ENCODE results near the gene YWHAQ. TPM values are rescaled to one million over a fixed set of nuclear protein-coding genes. Genes with fewer than 3 reads are reported as not detected.
"Not testable (repeated sequence)": the region's sequence is repeated elsewhere in the genome, so short reads cannot be mapped to it uniquely, and the experiment has no call there.

The YWHAQ gene
- total RNA-seq, 4 donors from 2014 or later: 76.9 to 155 (median 114) TPM

GRCh38 chr2:9558948-9559381, 71.8 kb downstream of the YWHAQ start:
- DNase-seq: no peak
- H3K4me1 ChIP-seq: peaks cover 0 to 15% (median 3%) of the 10 kb centered on the region in 4 donors
- H3K27ac ChIP-seq: no peak overlapping the region
- no peaks in the 10 kb centered on the region for H3K9me3 ChIP-seq
- no peaks in the 10 kb centered on the region for H3K27me3 ChIP-seq
- no peak overlapping the region for H3K4me3 ChIP-seq
- H3K36me3 ChIP-seq: no peaks in the 10 kb centered on the region
- no peak for TF ChIP-seq POLR2A (IDR thresholded peaks at IDR 0.05)
- no peak for TF ChIP-seq CTCF (IDR thresholded peaks at IDR 0.05)

GRCh38 chr2:9556121-9556743, 74.6 kb downstream of the YWHAQ start:
- H3K4me1 ChIP-seq: peaks cover 0 to 29% (median 12%) of the 10 kb centered on the region in 4 donors

GRCh38 chr2:9555297-9556120, 75.3 kb downstream of the YWHAQ start, which contains the start of gene ADAM17:
Gene ADAM17, minus strand, starts transcription at chr2:9555830. Its CDS starts 225 bp downstream, at chr2:9555605.
- H3K27me3 ChIP-seq: no peaks in the 10 kb centered on the region
- H3K9me3 ChIP-seq: no peaks in the 10 kb centered on the region
- peak within 1 kb of the TSS; percentile 75 to 85 (median 79) for H3K4me3 ChIP-seq
- peak in 4 of 6 experiments; percentile 55 to 83 (median 76) for TF ChIP-seq CTCF (IDR thresholded peaks at IDR 0.05)
- TF ChIP-seq POLR2A (IDR thresholded peaks at IDR 0.05): peak; percentile 94 to 96
- H3K27ac ChIP-seq: peak within 1 kb of the TSS; percentile 89 to 99 (median 94)
- H3K36me3 ChIP-seq: no peaks in the 10 kb centered on the region
- DNase-seq: peak; percentile 94 to 98 (median 98)
- H3K4me1 ChIP-seq: peaks cover 0 to 32% (median 12%) of the 10 kb centered on the region in 4 donors

More at GRCh38 chr2:9556121-9556743, 74.6 kb downstream of the YWHAQ start:
- H3K27me3 ChIP-seq: no peaks in the 10 kb centered on the region
- DNase-seq: no peak
- TF ChIP-seq POLR2A (IDR thresholded peaks at IDR 0.05) (peak in 1 of 2 donors; percentile 16), CTCF (IDR thresholded peaks at IDR 0.05) (no peak)
- no peaks in the 10 kb centered on the region for H3K9me3 ChIP-seq
- no peaks in the 10 kb centered on the region for H3K36me3 ChIP-seq
- peak overlapping the region; percentile 89 to 99 (median 94) for H3K27ac ChIP-seq
- peak overlapping the region; percentile 75 to 85 (median 79) for H3K4me3 ChIP-seq

GRCh38 chr2:9554921-9555296, 75.9 kb downstream of the YWHAQ start:
- peak overlapping the region; percentile 89 to 99 (median 94) for H3K27ac ChIP-seq
- H3K27me3 ChIP-seq: no peaks in the 10 kb centered on the region
- no peaks in the 10 kb centered on the region for H3K9me3 ChIP-seq
- H3K4me3 ChIP-seq: peak overlapping the region; percentile 75 to 85 (median 79)
- H3K36me3 ChIP-seq: no peaks in the 10 kb centered on the region
- peaks cover 0 to 32% (median 15%) of the 10 kb centered on the region in 4 donors for H3K4me1 ChIP-seq
- peak in 2 of 3 donors; percentile 47 to 63 for DNase-seq
- TF ChIP-seq POLR2A (IDR thresholded peaks at IDR 0.05): no peak
- TF ChIP-seq CTCF (IDR thresholded peaks at IDR 0.05): no peak

- H3K27me3 ChIP-seq: no peaks in the 10 kb centered on the region
- no peaks in the 10 kb centered on the region for H3K9me3 ChIP-seq
- no peaks in the 10 kb centered on the region for H3K36me3 ChIP-seq
- no peak overlapping the region for H3K4me3 ChIP-seq
- peak overlapping the region; percentile 37 to 95 (median 48) for H3K27ac ChIP-seq
- peaks cover 0 to 38% (median 22%) of the 10 kb centered on the region in 4 donors for H3K4me1 ChIP-seq
- no peak for DNase-seq
- TF ChIP-seq POLR2A (IDR thresholded peaks at IDR 0.05) (no peak), CTCF (IDR thresholded peaks at IDR 0.05) (no peak)
Measured at GRCh38 chr2:9552219-9553178, 78.3 kb downstream of the YWHAQ start.

GRCh38 chr2:9550859-9551391, 79.9 kb downstream of the YWHAQ start:
- DNase-seq, H3K27me3 ChIP-seq, H3K9me3 ChIP-seq, H3K36me3 ChIP-seq: not testable (repeated sequence)
- H3K27ac ChIP-seq: peak overlapping the region in 2 of 4 donors; percentile 70 to 79
- H3K4me1 ChIP-seq: peaks cover 0 to 38% (median 22%) of the 10 kb centered on the region in 4 donors
- H3K4me3 ChIP-seq: peak overlapping the region in 1 of 4 donors; percentile 2

Data from Peyer's patch (tissue), 4 donors.